IMR-90 (cell line): Measurements from ENCODE around the gene DGAT2L6. TPM values are rescaled to one million over a fixed set of nuclear protein-coding genes. Genes with fewer than 3 reads are reported as not detected.

Experiments
- ATAC-seq: fragments of 200-7000 bp; cut with Tn5 transposase; 2 replicates; pipeline ENCODE4 v1.9.1; 2020; ENCODE audit warnings: low read depth, mild to moderate bottlenecking, moderate library complexity
- BruUV-seq: library from RNA; stranded (reverse); fragments of 400-500 nt; replicated peaks from 2 replicates; lab custom pipeline; 2021; lab: Mats Ljungman, UMichigan
- CTCF ChIA-PET: fragments of 300-600 bp; formaldehyde crosslinking; extraction: SDS; loops from one replicate; lab custom pipeline; 2021; ENCODE audit warnings: antibody characterized with exemption; lab: Yijun Ruan, JAX
- POLR2A ChIA-PET: fragments of 300-600 bp; sonication (Branson Sonifier 250); formaldehyde crosslinking; loops from one replicate; lab custom pipeline; 2022; ENCODE audit warnings: antibody characterized with exemption; ENCODE audit not compliant: unreplicated experiment; lab: Charles Lee
- DNase-seq: peaks from one replicate; pipeline ENCODE4 v3.0.0; 2013
- H2AFZ ChIP-seq: replicated peaks from 2 replicates; pipeline ENCODE3; 2013; ENCODE audit warnings: low read length, mild to moderate bottlenecking; ENCODE audit not compliant: poor library complexity
- H2AK5ac ChIP-seq: 2 replicates; pipeline ENCODE4 v1.6.1; 2013; ENCODE audit warnings: low read depth, low read length, inconsistent platforms
- H2AK9ac ChIP-seq: replicated peaks from 2 replicates; pipeline ENCODE3; 2013; ENCODE audit warnings: mild to moderate bottlenecking, low read depth, low read length, moderate library complexity; ENCODE audit not compliant: poor library complexity
- H2BK120ac ChIP-seq: 2 replicates; pipeline ENCODE4 v1.6.1; 2013; ENCODE audit warnings: low read depth, low read length, inconsistent platforms
- H2BK15ac ChIP-seq: 3 replicates; pipeline ENCODE4 v1.6.1; 2013; ENCODE audit warnings: low read depth, low read length, inconsistent platforms
- H2BK20ac ChIP-seq: 2 replicates; pipeline ENCODE4 v1.6.1; 2013; ENCODE audit warnings: low read depth, mild to moderate bottlenecking, inconsistent platforms, low read length, moderate library complexity
- H2BK5ac ChIP-seq: 2 replicates; pipeline ENCODE4 v1.6.1; 2013; ENCODE audit warnings: mild to moderate bottlenecking, low read depth, low read length, inconsistent platforms; ENCODE audit not compliant: poor library complexity, severe bottlenecking
- H3K14ac ChIP-seq: replicated peaks from 2 replicates; pipeline ENCODE4 v1.6.1; 2013; ENCODE audit warnings: low read depth, low read length, inconsistent platforms
- H3K18ac ChIP-seq: 2 replicates; pipeline ENCODE4 v1.6.1; 2013; ENCODE audit warnings: low read depth, low read length, control low read depth
- H3K23ac ChIP-seq: 2 replicates; pipeline ENCODE4 v1.6.1; 2013; ENCODE audit warnings: low read depth, low read length, inconsistent platforms
- H3K27ac ChIP-seq: 2 replicates; pipeline ENCODE4 v1.5.1; 2013; ENCODE audit warnings: mild to moderate bottlenecking, control low read depth, low read length; ENCODE audit not compliant: insufficient read depth
- H3K27me3 ChIP-seq: 2 replicates; pipeline ENCODE4 v1.6.1; 2013; ENCODE audit warnings: low read length; ENCODE audit not compliant: control insufficient read depth, insufficient read depth
- H3K36me3 ChIP-seq: 2 replicates; pipeline ENCODE4 v1.6.1; 2013; ENCODE audit warnings: low read length, mixed read lengths; ENCODE audit not compliant: control insufficient read depth, insufficient read depth
- H3K4ac ChIP-seq: 2 replicates; pipeline ENCODE4 v1.6.1; 2013; ENCODE audit warnings: low read depth, low read length, inconsistent platforms
- H3K4me1 ChIP-seq: 2 replicates; pipeline ENCODE4 v1.6.1; 2013; ENCODE audit warnings: low read length, mixed read lengths; ENCODE audit not compliant: control insufficient read depth, insufficient read depth
- H3K4me2 ChIP-seq: 2 replicates; pipeline ENCODE4 v1.6.1; 2013; ENCODE audit warnings: low read depth, mild to moderate bottlenecking, control low read depth, low read length, moderate library complexity
- H3K4me3 ChIP-seq: 2 replicates; pipeline ENCODE4 v1.5.1; 2013; ENCODE audit warnings: low read depth, mild to moderate bottlenecking, control low read depth, low read length, moderate library complexity; ENCODE audit not compliant: insufficient read depth
- H3K56ac ChIP-seq: 2 replicates; pipeline ENCODE4 v1.6.1; 2013; ENCODE audit warnings: low read length, inconsistent platforms; ENCODE audit not compliant: insufficient read depth; ENCODE audit errors: extremely low read depth
- H3K79me1 ChIP-seq, 2 experiments: 2 replicates each; pipeline ENCODE4 v1.6.1; 2013; ENCODE audit warnings: low read length in 2 of 2, inconsistent platforms in 1 of 2, low read depth in 1 of 2
- H3K9ac ChIP-seq: 2 replicates; pipeline ENCODE4 v1.6.1; 2013; ENCODE audit warnings: low read depth, low read length, control low read depth
- H3K9me1 ChIP-seq: 2 replicates; pipeline ENCODE4 v1.6.1; 2013; ENCODE audit warnings: low read length, inconsistent platforms; ENCODE audit not compliant: insufficient read depth
- H3K9me3 ChIP-seq: 2 replicates; pipeline ENCODE4 v1.6.1; 2013; ENCODE audit warnings: low read length; ENCODE audit not compliant: control insufficient read depth, insufficient read depth
- H4K20me1 ChIP-seq: 2 replicates; pipeline ENCODE4 v1.6.1; 2013; ENCODE audit warnings: low read length, inconsistent platforms; ENCODE audit not compliant: insufficient read depth
- H4K5ac ChIP-seq: 2 replicates; pipeline ENCODE4 v1.6.1; 2013; ENCODE audit warnings: mild to moderate bottlenecking, low read depth, low read length, control low read depth
- H4K8ac ChIP-seq, 2 experiments: 2 replicates each; pipeline ENCODE4 v1.6.1; 2013; ENCODE audit warnings: low read depth in 2 of 2, low read length in 2 of 2, control low read depth in 1 of 2, inconsistent platforms in 1 of 2
- H4K91ac ChIP-seq: 2 replicates; pipeline ENCODE4 v1.6.1; 2013; ENCODE audit warnings: low read depth, low read length, inconsistent platforms; ENCODE audit not compliant: insufficient read depth
- CEBPB ChIP-seq: IDR thresholded peaks from 2 replicates; pipeline ENCODE4 v1.6.1; 2012; ENCODE audit warnings: low read depth, low read length, improper control_type of control experiment
- MAFK ChIP-seq: IDR thresholded peaks from 2 replicates; pipeline ENCODE4 v1.6.1; 2012; ENCODE audit warnings: low read depth, low read length, improper control_type of control experiment
- RAD21 ChIP-seq: IDR thresholded peaks from 2 replicates; pipeline ENCODE4 v1.6.1; 2012; ENCODE audit warnings: low read length, improper control_type of control experiment
- SMC3 ChIP-seq: fragments of 150-350 bp; IDR thresholded peaks from 2 replicates; pipeline ENCODE4 v1.6.1; 2016; ENCODE audit warnings: low read depth, mild to moderate bottlenecking, antibody characterized with exemption, low read length, moderate library complexity
- WGBS, 2 experiments: methylation state at CpG; one replicate each; pipeline versions ENCODE4 v1.1.5 to v1.1.7; 2013; ENCODE audit warnings: missing lambda C conversion rate in 2 of 2; ENCODE audit not compliant: insufficient read length in 1 of 2; ENCODE audit errors: extremely low coverage in 2 of 2; 5-methylcytosine and 5-hydroxymethylcytosine counted together
- dilution Hi-C: fragments of 300-500 bp; cut with HindIII; formaldehyde crosslinking; loops from one replicate; pipeline ENCODE4 v1.14.3; 2018; ENCODE audit warnings: low sequenced_read_pairs; ENCODE audit not compliant: unreplicated experiment
- in situ Hi-C: fragments of 300-500 bp; cut with MboI; formaldehyde crosslinking; loops from 3 replicates; pipeline ENCODE4 v1.14.3; 2019; ENCODE audit warnings: low sequenced_read_pairs, inconsistent platforms, mixed read lengths
- intact Hi-C: fragments of 100-400 bp; cut with micrococcal nuclease; formaldehyde crosslinking; loops from 2 replicates; pipeline ENCODE4 v1.10.0; 2022
- polyA plus RNA-seq, 3 experiments: library from polyadenylated mRNA; depleted of rRNA; stranded (reverse); fragments of >200 nt; gene quantifications; 2 replicates each; pipeline ENCODE4 v1.2.3, GENCODE V29; 2012; ENCODE audit warnings: low replicate concordance in 1 of 3
- total RNA-seq: library from RNA; depleted of rRNA; stranded (reverse); fragments of >200 nt; gene quantifications from 2 replicates; pipeline ENCODE4 v1.2.3, GENCODE V29; 2012

The DGAT2L6 gene
- total and polyA plus RNA-seq, 2 of the 4 experiments (the other 2 are of a cell fraction): not detected

GRCh38 chrX:70172221-70172620, 5.1 kb upstream of the DGAT2L6 start:
- H3K4me2 ChIP-seq: no peak overlapping the region
- H4K5ac ChIP-seq: no peak overlapping the region
- ChIA-PET POLR2A (no interaction called here), CTCF (no interaction called here)
- no peak overlapping the region for H3K56ac ChIP-seq
- 0 out of 2 replicates have a peak, but pooled peaks cover 3% of the 10 kb centered on the region for H3K9me3 ChIP-seq
- no CpG with 5 or more reads among the region's 3 CpGs for WGBS, 2 experiments
- intact Hi-C loops (no loop called here), dilution Hi-C loops (no loop called here), in situ Hi-C loops (no loop called here)
- H3K9me1 ChIP-seq: peaks cover 7% of the 10 kb centered on the region; the same call in 1 of the 2 replicates
- peak overlapping the region; percentile 61; the same call in 1 of the 2 replicates for H3K14ac ChIP-seq
- DNase-seq: peak; percentile 29
- H3K4me1 ChIP-seq: peaks cover 20% of the 10 kb centered on the region
- no peaks in the 10 kb centered on the region for H3K79me1 ChIP-seq
- H3K4me3 ChIP-seq: no peak overlapping the region
- H3K4ac ChIP-seq: 0 out of 2 replicates have a peak overlapping the region, but pooled peaks have one; percentile 53
- no peak overlapping the region for H3K18ac ChIP-seq
- H4K8ac ChIP-seq: no peak overlapping the region; a peak in 1 of 4 replicates
- BruUV-seq: no TSS peak
- H2BK120ac ChIP-seq: peak overlapping the region; percentile 56
- no peaks in the 10 kb centered on the region for H4K20me1 ChIP-seq
- H2AFZ ChIP-seq: peak overlapping the region; percentile 44
- no peak overlapping the region for H3K27ac ChIP-seq
- no peak overlapping the region for H3K9ac ChIP-seq
- no peaks in the 10 kb centered on the region for H3K36me3 ChIP-seq
- TF ChIP-seq RAD21 (no peak), MAFK (0 out of 2 replicates have a peak, but pooled peaks have one; percentile 36), CEBPB (peak; percentile 61), SMC3 (no peak)
- peak overlapping the region; percentile 86; the same call in 1 of the 3 replicates for H2BK15ac ChIP-seq
- H2AK9ac ChIP-seq: peak overlapping the region; percentile 33
- no peaks in the 10 kb centered on the region; the same call in 1 of the 2 replicates for H3K27me3 ChIP-seq
- no peak for ATAC-seq
- peak overlapping the region; percentile 85 for H2BK20ac ChIP-seq
- peak overlapping the region; percentile 36 for H2BK5ac ChIP-seq
- H4K91ac ChIP-seq: peak overlapping the region; percentile 23; the same call in 1 of the 2 replicates
- H2AK5ac ChIP-seq: peak overlapping the region; percentile 58; the same call in 1 of the 2 replicates
- H3K23ac ChIP-seq: no peak overlapping the region
